Measurements from ENCODE around the gene KDM5C.

The KDM5C gene

DNA sequence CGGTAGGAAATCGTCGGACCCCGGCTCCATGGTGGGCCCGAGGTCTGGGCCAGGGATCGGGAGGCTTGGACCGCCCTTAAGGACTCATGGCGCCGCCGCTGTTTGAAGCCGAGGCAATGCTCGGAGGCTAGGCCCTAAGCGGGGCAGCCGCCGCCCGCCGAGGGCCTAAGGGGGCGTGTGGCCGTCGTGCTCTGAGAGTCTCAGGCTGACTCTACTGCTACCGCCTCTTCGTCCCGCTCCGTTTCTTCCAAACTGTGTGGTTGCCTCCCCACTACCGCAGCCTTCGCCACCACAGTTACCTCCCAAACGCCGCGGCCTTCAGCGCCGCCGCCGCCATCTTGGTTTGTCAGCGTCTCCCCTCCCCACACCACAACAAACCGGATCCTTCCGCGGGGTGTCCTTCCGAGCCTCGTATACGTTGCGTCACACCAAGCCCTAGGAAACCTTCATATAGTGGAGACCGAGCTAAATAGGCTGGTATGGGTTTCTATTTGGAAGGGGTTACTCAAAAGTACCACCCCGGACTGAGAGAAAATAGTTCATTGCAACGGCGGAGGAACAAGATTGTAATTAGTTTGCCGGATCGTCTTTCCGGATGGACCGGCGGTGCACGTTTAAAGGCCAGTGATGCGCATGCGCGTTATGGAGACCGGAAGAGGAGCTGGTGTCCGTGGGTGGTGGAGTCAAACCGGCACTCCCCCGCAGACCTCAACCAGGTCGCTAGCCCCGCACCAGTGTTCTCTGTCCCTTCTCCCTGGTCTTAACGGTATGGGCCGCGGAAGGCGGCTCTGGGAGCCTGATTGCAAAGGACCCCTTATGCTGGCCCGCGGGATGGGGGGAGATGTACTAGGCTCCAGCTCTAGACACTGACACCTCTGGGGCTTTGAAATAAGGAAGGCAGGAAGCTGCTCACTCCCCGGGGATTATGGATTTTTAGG lies at the start of gene KDM5C:
Gene KDM5C (minus strand): TSS at position 348 of the 938 bp plus-strand sequence. CDS start 318 bp downstream, at position 30.
- peak; percentile 97 for DNase-seq
- in situ Hi-C loops (cut with MboI; ENCODE audit: low pct_unique_long_range_greater_than_20kb, low sequenced_read_pairs), result no loop called here

DNA sequence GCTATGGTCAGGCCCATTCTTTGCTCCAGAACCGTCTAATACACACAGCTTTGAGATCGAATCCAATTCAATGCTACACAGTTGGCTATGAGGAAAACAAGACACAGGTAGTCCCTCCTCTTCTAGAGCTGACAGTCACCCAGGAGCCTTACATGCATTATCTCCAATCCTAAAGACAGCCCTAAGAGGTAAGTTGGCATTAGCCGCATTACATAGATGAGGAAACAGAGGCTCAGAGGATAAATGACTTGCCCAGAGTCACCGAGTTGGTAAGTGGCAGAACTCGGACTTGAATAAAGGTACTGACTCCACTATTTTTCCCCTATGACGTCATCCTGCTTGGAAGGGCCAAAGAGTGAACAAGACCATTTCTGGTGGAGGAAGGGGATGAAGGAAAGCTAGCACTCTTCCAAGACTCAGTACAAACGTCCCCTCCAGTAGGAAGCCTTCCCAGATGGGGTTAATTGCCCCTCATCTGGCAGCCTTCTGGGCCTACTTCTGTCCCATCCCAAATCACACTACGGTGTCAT lies 47.9 kb upstream of the KDM5C start:
- in situ Hi-C loops (cut with MboI; ENCODE audit: low pct_unique_long_range_greater_than_20kb, low sequenced_read_pairs), result no loop called here
- DNase-seq, result no peak

DNA sequence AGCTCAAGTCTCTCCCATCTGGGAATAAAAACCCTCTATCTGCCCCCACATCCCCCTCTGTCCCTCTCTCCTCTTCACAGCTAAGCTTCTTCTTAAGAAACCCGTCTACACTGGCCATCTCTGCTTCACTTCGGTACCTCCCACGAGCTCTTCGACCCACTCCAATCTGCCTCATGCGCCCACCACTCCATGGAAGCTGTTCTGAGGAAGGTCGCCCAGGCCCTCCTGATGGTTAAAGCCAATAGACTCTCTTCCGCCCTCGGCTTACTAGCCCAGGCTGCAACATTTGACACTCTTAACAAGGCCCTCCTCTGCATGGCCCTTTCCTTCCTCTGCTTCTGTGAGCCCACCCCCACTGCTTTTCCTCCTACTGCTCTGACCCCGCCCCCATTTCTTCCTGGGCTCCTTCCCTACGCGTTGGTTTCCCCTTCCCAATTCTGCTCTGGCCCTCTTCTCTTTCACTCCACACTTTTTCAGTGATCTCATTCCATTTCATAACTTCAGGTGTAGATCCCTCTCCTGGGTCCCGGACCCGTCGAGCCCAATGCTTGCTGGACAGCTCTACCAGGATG lies 44.6 kb upstream of the KDM5C start:
- no peak for DNase-seq
- in situ Hi-C loops (cut with MboI; ENCODE audit: low pct_unique_long_range_greater_than_20kb, low sequenced_read_pairs), result no loop called here

DNA sequence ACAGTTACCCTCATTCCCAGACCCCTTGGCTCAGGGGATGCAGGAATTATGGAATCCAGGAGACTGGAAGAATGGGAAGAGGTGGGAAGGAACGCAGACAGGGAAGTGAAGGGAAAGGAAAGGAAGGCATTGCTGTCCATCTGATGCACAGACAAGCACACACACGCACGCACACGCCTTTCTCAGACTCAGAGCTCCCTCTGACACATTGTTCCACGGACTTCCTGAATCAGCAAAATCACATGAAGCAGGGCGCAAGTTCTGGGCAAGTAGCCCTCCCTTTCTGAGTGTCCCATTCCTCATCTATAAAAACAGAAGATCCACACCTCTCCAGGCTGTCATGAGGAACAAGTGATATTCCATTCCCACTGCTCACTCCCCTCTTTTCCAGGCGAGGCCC lies 43.2 kb upstream of the KDM5C start:
- in situ Hi-C loops (cut with MboI; ENCODE audit: low pct_unique_long_range_greater_than_20kb, low sequenced_read_pairs), result no loop called here

GRCh38 chrX:53266914-53267313 lies 41.9 kb upstream of the KDM5C start:
- in situ Hi-C loops (cut with MboI; ENCODE audit: low pct_unique_long_range_greater_than_20kb, low sequenced_read_pairs), result no loop called here
- no peak for DNase-seq

More for the DNA sequence above, 43.2 kb upstream of the KDM5C start:
- DNase-seq, result no peak

GRCh38 chrX:53265771-53266574 lies 41.0 kb upstream of the KDM5C start:
- DNase-seq, result no peak
- in situ Hi-C loops (cut with MboI; ENCODE audit: low pct_unique_long_range_greater_than_20kb, low sequenced_read_pairs), result no loop called here

GRCh38 chrX:53263597-53264094 lies 38.6 kb upstream of the KDM5C start:
- in situ Hi-C loops (cut with MboI; ENCODE audit: low pct_unique_long_range_greater_than_20kb, low sequenced_read_pairs), result no loop called here
- DNase-seq, result peak; percentile 47

- peak; percentile 62 for DNase-seq
- in situ Hi-C loops (cut with MboI; ENCODE audit: low pct_unique_long_range_greater_than_20kb, low sequenced_read_pairs), result no loop called here
Observed at GRCh38 chrX:53262918-53263394, 37.9 kb upstream of the KDM5C start.

GRCh38 chrX:53262189-53262917 lies 37.3 kb upstream of the KDM5C start:
- in situ Hi-C loops (cut with MboI; ENCODE audit: low pct_unique_long_range_greater_than_20kb, low sequenced_read_pairs), result no loop called here
- DNase-seq, result no peak

DNA sequence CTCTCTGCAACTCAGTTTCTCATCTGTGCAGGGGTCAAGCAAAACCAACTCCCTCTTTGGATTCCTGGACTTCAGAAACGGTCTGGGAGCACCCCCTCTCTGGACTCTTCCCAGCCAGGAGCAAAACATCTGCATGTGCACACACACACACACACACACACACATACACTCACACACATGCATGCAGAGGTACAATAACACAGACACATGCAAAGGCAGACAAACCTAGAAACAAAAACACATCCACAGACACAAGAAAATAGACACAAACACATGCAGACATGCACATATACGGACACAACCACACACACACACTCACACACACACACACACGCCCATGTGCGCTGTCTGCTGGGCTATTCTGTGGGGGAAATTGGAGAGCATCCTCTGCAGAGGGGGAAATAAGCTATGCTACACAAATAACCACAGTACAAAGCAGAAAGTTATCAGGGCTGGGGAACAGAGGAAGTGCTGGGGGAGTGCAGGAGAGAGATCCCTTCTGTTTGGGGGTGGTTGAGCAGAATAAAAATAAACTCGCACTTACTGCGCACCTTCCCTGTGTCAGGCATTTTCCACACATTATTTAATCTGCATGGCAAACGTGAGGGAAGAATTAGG lies 36.5 kb upstream of the KDM5C start:
- in situ Hi-C loops (cut with MboI; ENCODE audit: low pct_unique_long_range_greater_than_20kb, low sequenced_read_pairs), result no loop called here
- peak; percentile 75 for DNase-seq

GRCh38 chrX:53260836-53261235 lies 35.8 kb upstream of the KDM5C start:
- no peak for DNase-seq
- in situ Hi-C loops (cut with MboI; ENCODE audit: low pct_unique_long_range_greater_than_20kb, low sequenced_read_pairs), result no loop called here

DNA sequence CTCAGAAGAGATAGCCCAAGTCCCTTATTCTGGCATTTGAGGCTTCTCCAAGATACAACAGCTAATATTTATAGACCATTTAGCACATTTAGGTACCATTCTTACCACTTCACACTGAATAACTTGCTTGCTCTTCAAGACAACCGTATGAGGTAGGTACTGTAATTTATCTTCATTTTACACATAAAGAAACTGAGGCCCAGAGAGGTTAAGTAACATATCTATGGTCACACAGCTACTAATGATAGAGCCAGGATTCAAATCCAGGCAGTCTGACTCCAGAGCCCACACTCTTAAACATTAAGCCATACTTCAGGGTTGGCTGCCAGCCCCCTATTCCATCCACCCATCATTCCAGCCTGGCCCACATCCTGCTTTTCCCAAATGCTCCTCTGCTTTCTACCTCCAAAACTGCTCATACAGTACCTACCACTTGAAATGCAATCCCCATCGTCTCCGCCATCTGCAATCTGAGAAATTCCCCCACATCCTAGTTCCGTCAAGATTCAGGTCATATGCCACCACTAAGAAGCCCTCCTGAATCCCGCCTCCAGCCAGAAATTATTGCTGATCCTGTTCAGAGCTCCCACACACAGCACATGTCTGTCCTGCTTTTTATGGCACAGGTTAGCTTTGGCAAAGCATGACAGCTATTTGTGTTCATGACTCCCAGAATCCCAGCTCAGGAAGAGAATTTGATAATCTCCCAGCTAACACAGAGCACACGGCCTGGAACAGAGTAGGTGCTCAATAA lies 32.8 kb upstream of the KDM5C start:
- in situ Hi-C loops (cut with MboI; ENCODE audit: low pct_unique_long_range_greater_than_20kb, low sequenced_read_pairs), result no loop called here
- no peak for DNase-seq

DNA sequence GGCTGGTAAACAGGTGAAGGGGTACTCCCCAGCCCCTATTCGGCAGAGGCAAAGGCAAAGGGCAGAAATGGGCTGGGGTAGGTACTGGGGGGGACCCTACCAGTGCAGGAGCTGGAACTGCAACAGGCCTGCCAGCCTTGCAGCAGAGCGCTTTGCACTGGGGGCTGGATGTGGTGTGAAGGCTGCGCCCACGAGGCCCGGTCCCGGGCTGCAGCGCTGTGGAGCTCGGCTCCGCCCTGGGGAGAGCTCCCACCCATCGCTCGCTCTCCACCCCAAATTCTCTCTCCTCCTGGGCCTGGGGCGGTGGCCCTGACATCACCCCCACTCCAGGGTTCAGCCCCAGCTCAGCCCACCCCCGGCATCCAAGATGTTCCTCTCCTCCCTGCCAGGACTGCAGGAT lies 32.2 kb upstream of the KDM5C start:
- in situ Hi-C loops (cut with MboI; ENCODE audit: low pct_unique_long_range_greater_than_20kb, low sequenced_read_pairs), result no loop called here
- no peak for DNase-seq

GRCh38 chrX:53256446-53257041 lies 31.5 kb upstream of the KDM5C start:
- no peak for DNase-seq
- in situ Hi-C loops (cut with MboI; ENCODE audit: low pct_unique_long_range_greater_than_20kb, low sequenced_read_pairs), result no loop called here

DNA sequence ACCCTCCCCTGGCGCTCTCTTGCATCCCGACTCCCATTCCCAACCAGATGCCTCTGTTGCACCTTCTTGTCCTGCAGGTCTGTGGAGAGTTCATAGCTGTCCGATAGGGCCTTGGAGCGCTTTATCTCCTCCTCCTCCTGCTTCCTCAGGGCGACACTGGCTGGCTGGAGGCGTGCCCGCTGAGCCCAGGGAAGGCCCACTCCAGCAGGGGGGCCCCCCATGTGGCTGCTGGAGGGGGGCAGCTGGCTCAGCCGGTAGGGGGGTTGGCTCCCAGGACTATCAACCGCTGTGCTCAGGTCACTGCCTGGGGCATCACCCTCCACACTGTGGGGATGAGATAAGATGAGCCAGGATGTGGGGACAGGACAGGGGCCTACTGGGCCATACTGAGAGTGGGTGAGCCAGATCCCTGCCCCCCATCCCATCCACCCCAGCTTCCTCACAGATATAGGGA lies 30.8 kb upstream of the KDM5C start:
- in situ Hi-C loops (cut with MboI; ENCODE audit: low pct_unique_long_range_greater_than_20kb, low sequenced_read_pairs), result no loop called here
- DNase-seq, result no peak

GRCh38 chrX:53254570-53255461 lies 29.8 kb upstream of the KDM5C start:
- in situ Hi-C loops (cut with MboI; ENCODE audit: low pct_unique_long_range_greater_than_20kb, low sequenced_read_pairs), result no loop called here
- no peak for DNase-seq
